GM12878 (cell line): ENCODE data around the gene NASP. TPM values are rescaled to one million over a fixed set of nuclear protein-coding genes. Genes with fewer than 3 reads are reported as not detected.

Experiments used
- ATAC-seq: fragments of 200-7000 bp; cut with Tn5 transposase; 3 replicates; pipeline ENCODE4 v1.9.1; 2020; ENCODE audit warnings: mild to moderate bottlenecking, moderate library complexity
- BruUV-seq: library from RNA; stranded (reverse); fragments of 400-500 nt; replicated peaks from 2 replicates; lab custom pipeline; 2021; lab: Mats Ljungman, UMichigan
- CTCF ChIA-PET: fragments of 300-600 bp; sonication (Branson Sonifier 250); formaldehyde crosslinking; extraction: SDS; loops from one replicate; lab custom pipeline; 2021; ENCODE audit warnings: inconsistent platforms; lab: Yijun Ruan, JAX
- POLR2A ChIA-PET: fragments of 350-600 bp; formaldehyde crosslinking; extraction: SDS; loops from one replicate; lab custom pipeline; 2021; ENCODE audit warnings: inconsistent platforms; lab: Charles Lee
- RAD21 ChIA-PET: fragments of 300-600 bp; sonication (Branson Sonifier 250); formaldehyde crosslinking; loops from one replicate; lab custom pipeline; 2023; ENCODE audit warnings: antibody characterized with exemption; ENCODE audit not compliant: unreplicated experiment; lab: Charles Lee
- SMC1A ChIA-PET: fragments of 300-600 bp; sonication (Branson Sonifier 250); formaldehyde crosslinking; loops from one replicate; lab custom pipeline; 2023; ENCODE audit not compliant: unreplicated experiment, uncharacterized antibody; lab: Charles Lee
- DNase-seq: peaks from one replicate; pipeline ENCODE4 v3.0.0-alpha.2; 2011; ENCODE audit warnings: low read depth, low spot score
- FAIRE-seq: peaks from 3 replicates; lab custom pipeline; 2011; peaks lifted over from hg19 to GRCh38; lab: Jason Lieb, UNC
- H2AFZ ChIP-seq: 2 replicates; pipeline ENCODE4 v1.6.0; 2011; ENCODE audit warnings: low read depth, low read length, control low read depth; ENCODE audit not compliant: control insufficient read depth
- H3K27ac ChIP-seq: 2 replicates; pipeline ENCODE4 v1.5.1; 2011; ENCODE audit warnings: control low read depth; ENCODE audit not compliant: control insufficient read depth, insufficient read depth
- H3K27me3 ChIP-seq, 2 experiments: replicated peaks in 1 of 2; 2 replicates each; pipeline versions ENCODE4 v1.6.0 to v1.6.1; 2011; ENCODE audit warnings: low read length in 1 of 2; ENCODE audit not compliant: control insufficient read depth in 2 of 2, insufficient read depth in 2 of 2
- H3K36me3 ChIP-seq, 2 experiments: 2 replicates each; pipeline ENCODE4 v1.5.1; 2011; ENCODE audit warnings: low read length in 1 of 2; ENCODE audit not compliant: control insufficient read depth in 2 of 2, insufficient read depth in 2 of 2
- H3K4me1 ChIP-seq: 2 replicates; pipeline ENCODE4 v1.6.1; 2011; ENCODE audit warnings: mild to moderate bottlenecking, low read length, moderate library complexity, mixed read lengths; ENCODE audit not compliant: control insufficient read depth, insufficient read depth
- H3K4me2 ChIP-seq: 2 replicates; pipeline ENCODE4 v1.6.0; 2011; ENCODE audit warnings: control low read depth; ENCODE audit not compliant: control insufficient read depth, insufficient read depth
- H3K4me3 ChIP-seq: fragments of 200-600 bp; sonication (generic); 2 replicates; pipeline ENCODE4 v1.5.1; 2016
- H3K79me2 ChIP-seq: 2 replicates; pipeline ENCODE4 v1.6.0; 2011; ENCODE audit warnings: low read length; ENCODE audit not compliant: control insufficient read depth, insufficient read depth
- H3K9ac ChIP-seq: 2 replicates; pipeline ENCODE4 v1.8.0; 2011; ENCODE audit warnings: low read length, control low read depth, mixed read lengths; ENCODE audit not compliant: control insufficient read depth, insufficient read depth
- H3K9me3 ChIP-seq: replicated peaks from 3 replicates; pipeline ENCODE4 v1.5.1; 2011; ENCODE audit warnings: mild to moderate bottlenecking, low read length; ENCODE audit not compliant: control insufficient read depth, insufficient read depth
- H4K20me1 ChIP-seq: 2 replicates; pipeline ENCODE4 v1.6.0; 2011; ENCODE audit not compliant: control insufficient read depth, insufficient read depth
- ATF7 ChIP-seq: fragments of 450-650 bp; IDR thresholded peaks from 2 replicates; pipeline ENCODE4 v1.6.1; 2016; ENCODE audit warnings: low read depth, mild to moderate bottlenecking
- BCL11A ChIP-seq: IDR thresholded peaks from 2 replicates; pipeline ENCODE4 v1.6.1; 2011; ENCODE audit warnings: low read depth, low read length
- DPF2 ChIP-seq: fragments of 450-650 bp; IDR thresholded peaks from 2 replicates; pipeline ENCODE4 v1.6.1; 2017; ENCODE audit warnings: mild to moderate bottlenecking
- EGR1 ChIP-seq, 2 experiments: IDR thresholded peaks; 1 replicate in 1 of 2; 2 replicates in 1 of 2; pipeline ENCODE4 v1.6.1; 2011 to 2012; ENCODE audit warnings: low read depth in 2 of 2, low read length in 2 of 2, borderline replicate concordance in 1 of 2, mild to moderate bottlenecking in 1 of 2, moderate library complexity in 1 of 2
- ELK1 ChIP-seq: IDR thresholded peaks from 2 replicates; pipeline ENCODE4 v1.6.1; 2012; ENCODE audit warnings: low read depth, low read length, improper control_type of control experiment
- JUNB ChIP-seq: IDR thresholded peaks from 2 replicates; pipeline ENCODE4 v1.6.1; 2016; ENCODE audit warnings: antibody characterized with exemption, mild to moderate bottlenecking
- LARP7 ChIP-seq: fragments of 450-650 bp; IDR thresholded peaks from 2 replicates; pipeline ENCODE4 v1.6.1; 2017; ENCODE audit warnings: mild to moderate bottlenecking
- MEF2A ChIP-seq: IDR thresholded peaks from 2 replicates; pipeline ENCODE4 v1.6.1; 2011; ENCODE audit warnings: low read depth, mild to moderate bottlenecking, low read length, moderate library complexity; ENCODE audit not compliant: insufficient read depth
- NFIC ChIP-seq: IDR thresholded peaks from 2 replicates; pipeline ENCODE4 v1.6.1; 2012; ENCODE audit warnings: low read depth, mild to moderate bottlenecking, inconsistent platforms, low read length, moderate library complexity
- NFXL1 ChIP-seq: fragments of 450-650 bp; IDR thresholded peaks from 2 replicates; pipeline ENCODE4 v1.6.1; 2017; ENCODE audit warnings: antibody characterized with exemption, mild to moderate bottlenecking, borderline replicate concordance
- POLR2AphosphoS2 ChIP-seq: IDR thresholded peaks from 2 replicates; pipeline ENCODE4 v1.6.1; 2011; ENCODE audit warnings: low read depth, mild to moderate bottlenecking, low read length, improper control_type of control experiment, moderate library complexity
- RUNX3 ChIP-seq: IDR thresholded peaks from 2 replicates; pipeline ENCODE4 v1.6.1; 2012; ENCODE audit warnings: low read length, inconsistent platforms
- TBL1XR1 ChIP-seq: IDR thresholded peaks from 2 replicates; pipeline ENCODE4 v1.6.1; 2012; ENCODE audit warnings: low read depth, low read length, improper control_type of control experiment
- YY1 ChIP-seq: IDR thresholded peaks from 2 replicates; pipeline ENCODE4 v1.6.1; 2011; ENCODE audit warnings: low read depth, mild to moderate bottlenecking, low read length
- ZNF207 ChIP-seq: fragments of 450-650 bp; IDR thresholded peaks from 2 replicates; pipeline ENCODE4 v1.6.1; 2014; ENCODE audit warnings: antibody characterized with exemption, mild to moderate bottlenecking, borderline replicate concordance
- ZNF24 ChIP-seq: fragments of 450-650 bp; IDR thresholded peaks from 2 replicates; pipeline ENCODE4 v1.6.1; 2017; ENCODE audit warnings: antibody characterized with exemption, mild to moderate bottlenecking
- WGBS: methylation state at CpG from one replicate; pipeline ENCODE4 v1.1.6; 2016; ENCODE audit warnings: low lambda C conversion rate; ENCODE audit not compliant: insufficient replicate concordance, insufficient coverage; ENCODE audit errors: missing lambda C conversion rate; 5-methylcytosine and 5-hydroxymethylcytosine counted together
- in situ Hi-C: fragments of 300-500 bp; cut with MboI; formaldehyde crosslinking; loops from 9 replicates; pipeline ENCODE4 v1.14.3; 2018; ENCODE audit warnings: mixed read lengths
- intact Hi-C: fragments of 100-400 bp; cut with micrococcal nuclease; formaldehyde crosslinking; loops from one replicate; pipeline ENCODE4 v1.14.2; 2022; ENCODE audit not compliant: unreplicated experiment
- polyA plus RNA-seq, 11 experiments: library from polyadenylated mRNA; depleted of rRNA in 4 of 11; unstranded in 6 of 11; stranded (reverse) in 5 of 11; fragments of >200 nt; fragmentation: Nextera tagmentation in 4 of 11; fragmentation: Illumina TruSeq in 1 of 11; extraction: Ambion mirVana in 4 of 11; extraction: Trizol in 1 of 11; gene quantifications; 1 replicate in 1 of 11; 2 replicates in 10 of 11; pipeline versions ENCODE4 v1.2.1 to v1.2.3, GENCODE V29; 2011 to 2016; ENCODE audit warnings: inconsistent platforms in 2 of 11, missing spikeins in 2 of 11, low read depth in 1 of 11
- total RNA-seq, 4 experiments: library from RNA; depleted of rRNA in 3 of 4; stranded (reverse); fragments of >200 nt in 3 of 4; fragmentation: Illumina TruSeq in 1 of 4; extraction: Trizol in 1 of 4; gene quantifications; 2 replicates each; pipeline versions ENCODE4 v1.2.1 to v1.2.3, GENCODE V29; 2013 to 2021

The NASP gene
- total and polyA plus RNA-seq, 10 of the 15 experiments (the other 5 are each of a cell fraction or from before 2014, with no cell fraction given): 111 to 321 (median 205) TPM

DNA sequence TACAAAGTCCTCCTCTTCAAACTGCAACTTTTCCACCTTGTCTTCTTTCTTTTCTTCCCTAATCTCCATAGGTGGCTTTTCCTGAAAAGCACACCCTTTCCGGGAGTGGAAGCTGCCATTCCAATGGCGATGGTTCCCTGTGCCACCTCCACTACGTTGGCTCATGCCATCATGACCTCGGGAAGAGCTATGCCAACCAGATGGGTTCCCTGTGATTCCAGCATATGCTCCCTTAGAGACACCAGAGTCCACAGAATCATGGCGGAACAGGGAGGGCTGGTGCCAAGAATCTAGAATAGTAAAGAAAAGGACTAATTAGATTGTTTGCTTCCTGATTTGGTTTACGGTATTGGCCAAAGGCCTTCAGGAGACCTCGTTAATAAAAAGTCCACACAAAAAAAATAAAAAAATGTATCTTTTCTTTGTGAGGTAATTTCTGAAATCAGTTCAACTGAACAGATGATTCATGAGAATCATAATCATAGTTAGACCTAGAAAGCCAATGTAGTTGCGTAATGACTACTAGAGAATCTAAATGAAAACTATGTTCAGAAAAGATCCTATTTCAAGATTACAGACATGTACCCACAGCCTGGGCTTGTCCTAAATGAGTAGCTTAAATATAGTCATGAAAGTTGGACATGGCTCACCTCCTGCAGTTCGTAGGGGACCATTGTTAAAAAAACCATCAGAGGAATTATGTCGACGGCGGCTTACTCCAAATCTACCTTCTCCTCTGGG is 70.9 kb downstream of the NASP start:
- Histone ChIP-seq H2AFZ (no peak overlapping the region), H3K4me3 (no peak overlapping the region), H3K9ac (no peak overlapping the region), H3K4me2 (no peak overlapping the region), H3K36me3 (peaks cover 23 to 62% of the 10 kb centered on the region in 2 experiments), H3K4me1 (no peaks in the 10 kb centered on the region), H3K27me3 (no peaks in the 10 kb centered on the region), H3K79me2 (no peaks in the 10 kb centered on the region; the same call in 1 of the 2 replicates), H4K20me1 (no peaks in the 10 kb centered on the region), H3K9me3 (no peaks in the 10 kb centered on the region), H3K27ac (no peak overlapping the region)
- in situ Hi-C loops (no loop called here), intact Hi-C loops (no loop called here)
- TF ChIP-seq EGR1 (IDR thresholded peaks at IDR 0.05; ENCODE audit: borderline replicate concordance in 1 of 2, low read depth in 2 of 2, low read length in 2 of 2): no peak
- TF ChIP-seq LARP7: no peak
- 0 out of 2 replicates have a peak, but pooled peaks have one; percentile 11 for TF ChIP-seq MEF2A
- no peak for TF ChIP-seq ZNF207
- no peak for TF ChIP-seq BCL11A
- TF ChIP-seq NFIC: peak; percentile 74; the same call in 1 of the 2 replicates
- no peak for TF ChIP-seq ZNF24
- TF ChIP-seq ATF7: no peak
- no peak for TF ChIP-seq NFXL1
- TF ChIP-seq DPF2: no peak
- TF ChIP-seq ELK1: no peak
- TF ChIP-seq TBL1XR1: no peak
- peak; percentile 61 for TF ChIP-seq JUNB
- TF ChIP-seq YY1: no peak
- TF ChIP-seq POLR2AphosphoS2: no peak
- peak; percentile 52; the same call in 1 of the 2 replicates for TF ChIP-seq RUNX3
- POLR2A ChIA-PET: no interaction called here
- no peak for ATAC-seq
- SMC1A ChIA-PET: interaction anchor here (1.2 to 2.0 kb wide), 3 partner anchors 10 to 75 kb away, joined by 3 to 13 read pairs (median 5); no protein-coding TSS in a partner anchor
- CTCF ChIA-PET: interaction anchor here (0.5 kb wide), 1 partner anchor 41 kb away, joined by 3 read pairs; no protein-coding TSS in a partner anchor
- FAIRE-seq: no peak
- RAD21 ChIA-PET: no interaction called here
- WGBS: 61% methylated on average over 12 of the region's 12 CpGs
- DNase-seq: no peak
- TSS peak; percentile 14 for BruUV-seq
